ENCODE data around the gene TGFB2. TPM values are rescaled to one million over a fixed set of nuclear protein-coding genes. Genes with fewer than 3 reads are reported as not detected.

The TGFB2 gene
- total RNA-seq, 1 donor from 2014 or later: 38.8 TPM

GRCh38 chr1:218361298-218362065, 16.3 kb downstream of the TGFB2 start:
- no peak for DNase-seq (ENCODE audit: low spot score)

- DNase-seq (ENCODE audit: low spot score): no peak
These were observed 17.4 kb downstream of the TGFB2 start for GRCh38 chr1:218362418-218363076.

GRCh38 chr1:218363141-218363540, 18.0 kb downstream of the TGFB2 start:
- DNase-seq (ENCODE audit: low spot score): no peak

GRCh38 chr1:218364028-218364710, 19.0 kb downstream of the TGFB2 start:
- DNase-seq (ENCODE audit: low spot score): no peak

- no peak for DNase-seq (ENCODE audit: low spot score)
These were observed 20.3 kb downstream of the TGFB2 start for GRCh38 chr1:218365226-218365999.

GRCh38 chr1:218366322-218367052, 21.4 kb downstream of the TGFB2 start:
- no peak for DNase-seq (ENCODE audit: low spot score)

GRCh38 chr1:218367118-218367517, 22.0 kb downstream of the TGFB2 start:
- no peak for DNase-seq (ENCODE audit: low spot score)

GRCh38 chr1:218368686-218369085, 23.6 kb downstream of the TGFB2 start:
- DNase-seq (ENCODE audit: low spot score): no peak

- peak; percentile 89 for DNase-seq (ENCODE audit: low spot score)
These were observed 24.8 kb downstream of the TGFB2 start for GRCh38 chr1:218369688-218370511.

GRCh38 chr1:218371927-218372672, 27.0 kb downstream of the TGFB2 start:
- DNase-seq (ENCODE audit: low spot score): no peak

- peak; percentile 83 for DNase-seq (ENCODE audit: low spot score)
These were observed 29.5 kb downstream of the TGFB2 start for GRCh38 chr1:218374401-218375353.

- no peak for DNase-seq (ENCODE audit: low spot score)
These were observed 31.6 kb downstream of the TGFB2 start for GRCh38 chr1:218376722-218377121.

GRCh38 chr1:218377143-218377660, 32.1 kb downstream of the TGFB2 start:
- peak; percentile 68 for DNase-seq (ENCODE audit: low spot score)

- peak; percentile 76 for DNase-seq (ENCODE audit: low spot score)
These were observed 35.2 kb downstream of the TGFB2 start for GRCh38 chr1:218380125-218380977.

- DNase-seq (ENCODE audit: low spot score): no peak
These were observed 37.1 kb downstream of the TGFB2 start for GRCh38 chr1:218382261-218382660.

- DNase-seq (ENCODE audit: low spot score): no peak
These were observed 37.9 kb downstream of the TGFB2 start for GRCh38 chr1:218383051-218383450.

- no peak for DNase-seq (ENCODE audit: low spot score)
These were observed 38.5 kb downstream of the TGFB2 start for GRCh38 chr1:218383681-218384080.
